Stimulated activated memory B cell treated with anti-CD40 and anti-IgM and Interleukin-4, amounts not matched to agents 10 μg/mL and 1 μg/mL and 100 μg/mL, for 72 hours (primary cell): ENCODE results near the gene ARMC10.
"Not testable (repeated sequence)": the region's sequence is repeated elsewhere in the genome, so short reads cannot be mapped to it uniquely, and the experiment has no call there.

Source experiments
- ATAC-seq: fragments of 150-1000 bp; cut with Tn5 transposase; 2 replicates; pipeline ENCODE4 v1.10.0; 2021
- H3K27ac Mint-ChIP-seq: one replicate; pipeline ENCODE4 v1.8.0; 2022; ENCODE audit warnings: mild to moderate bottlenecking, mixed read lengths
- H3K27me3 Mint-ChIP-seq: one replicate; pipeline ENCODE4 v1.8.0; 2022; ENCODE audit warnings: mixed read lengths
- H3K36me3 Mint-ChIP-seq: one replicate; pipeline ENCODE4 v1.8.0; 2022; ENCODE audit warnings: mixed read lengths
- H3K4me1 Mint-ChIP-seq: one replicate; pipeline ENCODE4 v1.8.0; 2022; ENCODE audit warnings: mixed read lengths
- H3K4me3 Mint-ChIP-seq: one replicate; pipeline ENCODE4 v1.8.0; 2022; ENCODE audit warnings: mild to moderate bottlenecking, moderate library complexity, mixed read lengths
- H3K9me3 Mint-ChIP-seq: one replicate; pipeline ENCODE4 v1.8.0; 2022; ENCODE audit warnings: mixed read lengths

ARMC10 gene

GRCh38 chr7:103068414-103069403, 6.2 kb upstream of the ARMC10 start:
- no peak for ATAC-seq
- Mint-ChIP-seq H3K27ac (no peak overlapping the region), H3K27me3 (no peaks in the 10 kb centered on the region), H3K4me1 (peaks cover 3% of the 10 kb centered on the region), H3K36me3 (no peaks in the 10 kb centered on the region), H3K9me3 (no peaks in the 10 kb centered on the region), H3K4me3 (no peak overlapping the region)

GRCh38 chr7:103071000-103071399, 3.9 kb upstream of the ARMC10 start:
- Mint-ChIP-seq H3K9me3 (no peaks in the 10 kb centered on the region), H3K36me3 (no peaks in the 10 kb centered on the region), H3K27me3 (no peaks in the 10 kb centered on the region), H3K27ac (no peak overlapping the region), H3K4me1 (peaks cover 20% of the 10 kb centered on the region), H3K4me3 (no peak overlapping the region)
- no peak for ATAC-seq

- H3K36me3 Mint-ChIP-seq: peaks cover 12% of the 10 kb centered on the region
- H3K27ac Mint-ChIP-seq: peak overlapping the region; percentile 78
- H3K27me3 Mint-ChIP-seq: no peaks in the 10 kb centered on the region
- H3K4me3 Mint-ChIP-seq: peak overlapping the region; percentile 97
- H3K9me3 Mint-ChIP-seq: peaks cover 3% of the 10 kb centered on the region
- ATAC-seq: no peak
- peaks cover 32% of the 10 kb centered on the region for H3K4me1 Mint-ChIP-seq
These were observed 886 bp upstream of the ARMC10 start for GRCh38 chr7:103073989-103074518.

GRCh38 chr7:103075337-103075918, 488 bp downstream of the ARMC10 start:
- H3K4me1 Mint-ChIP-seq: peaks cover 32% of the 10 kb centered on the region
- peaks cover 12% of the 10 kb centered on the region for H3K36me3 Mint-ChIP-seq
- no peaks in the 10 kb centered on the region for H3K27me3 Mint-ChIP-seq
- ATAC-seq: peak; percentile 84
- H3K27ac Mint-ChIP-seq: peak overlapping the region; percentile 78
- H3K9me3 Mint-ChIP-seq: peaks cover 3% of the 10 kb centered on the region
- H3K4me3 Mint-ChIP-seq: peak overlapping the region; percentile 97

- Mint-ChIP-seq H3K27me3 (no peaks in the 10 kb centered on the region), H3K4me3 (no peak overlapping the region), H3K36me3 (peaks cover 12% of the 10 kb centered on the region), H3K27ac (no peak overlapping the region), H3K4me1 (peaks cover 32% of the 10 kb centered on the region), H3K9me3 (peaks cover 3% of the 10 kb centered on the region)
- ATAC-seq: no peak
These were observed 1.8 kb downstream of the ARMC10 start for GRCh38 chr7:103076764-103077163.

GRCh38 chr7:103077318-103077717, 2.4 kb downstream of the ARMC10 start:
- peaks cover 12% of the 10 kb centered on the region for H3K36me3 Mint-ChIP-seq
- H3K27me3 Mint-ChIP-seq: no peaks in the 10 kb centered on the region
- peaks cover 32% of the 10 kb centered on the region for H3K4me1 Mint-ChIP-seq
- ATAC-seq: no peak
- no peak overlapping the region for H3K27ac Mint-ChIP-seq
- H3K9me3 Mint-ChIP-seq: peaks cover 3% of the 10 kb centered on the region
- H3K4me3 Mint-ChIP-seq: no peak overlapping the region

- H3K27me3 Mint-ChIP-seq, H3K9me3 Mint-ChIP-seq, H3K4me3 Mint-ChIP-seq, ATAC-seq: not testable (repeated sequence)
- H3K4me1 Mint-ChIP-seq: peaks cover 32% of the 10 kb centered on the region
- H3K27ac Mint-ChIP-seq: peak overlapping the region; percentile 59
- peaks cover 12% of the 10 kb centered on the region for H3K36me3 Mint-ChIP-seq
These were observed 3.3 kb downstream of the ARMC10 start for GRCh38 chr7:103078226-103078625.

- Mint-ChIP-seq H3K27ac (no peak overlapping the region), H3K36me3 (peaks cover 12% of the 10 kb centered on the region), H3K27me3 (no peaks in the 10 kb centered on the region), H3K9me3 (peaks cover 3% of the 10 kb centered on the region), H3K4me1 (peaks cover 18% of the 10 kb centered on the region), H3K4me3 (no peak overlapping the region)
- no peak for ATAC-seq
These were observed 4.9 kb downstream of the ARMC10 start for GRCh38 chr7:103079836-103080235.

- H3K4me1 Mint-ChIP-seq: peaks cover 12% of the 10 kb centered on the region
- peaks cover 12% of the 10 kb centered on the region for H3K36me3 Mint-ChIP-seq
- no peaks in the 10 kb centered on the region for H3K27me3 Mint-ChIP-seq
- no peak overlapping the region for H3K4me3 Mint-ChIP-seq
- peaks cover 3% of the 10 kb centered on the region for H3K9me3 Mint-ChIP-seq
- no peak overlapping the region for H3K27ac Mint-ChIP-seq
- ATAC-seq: no peak
These were observed 6.0 kb downstream of the ARMC10 start for GRCh38 chr7:103080923-103081322.

- Mint-ChIP-seq H3K4me1 (peaks cover 12% of the 10 kb centered on the region), H3K4me3 (no peak overlapping the region), H3K27ac (no peak overlapping the region), H3K36me3 (peaks cover 12% of the 10 kb centered on the region), H3K9me3 (peaks cover 3% of the 10 kb centered on the region), H3K27me3 (no peaks in the 10 kb centered on the region)
- ATAC-seq: no peak
These were observed 7.6 kb downstream of the ARMC10 start for GRCh38 chr7:103082497-103082896.

GRCh38 chr7:103083210-103083609, 8.3 kb downstream of the ARMC10 start:
- Mint-ChIP-seq H3K36me3 (peaks cover 6% of the 10 kb centered on the region), H3K4me1 (peaks cover 5% of the 10 kb centered on the region), H3K27ac (no peak overlapping the region), H3K4me3 (no peak overlapping the region), H3K27me3 (no peaks in the 10 kb centered on the region), H3K9me3 (peaks cover 3% of the 10 kb centered on the region)
- no peak for ATAC-seq

GRCh38 chr7:103092321-103092720, 17.4 kb downstream of the ARMC10 start:
- ATAC-seq, H3K4me1 Mint-ChIP-seq, H3K9me3 Mint-ChIP-seq, H3K4me3 Mint-ChIP-seq, H3K27me3 Mint-ChIP-seq, H3K27ac Mint-ChIP-seq: not testable (repeated sequence)
- H3K36me3 Mint-ChIP-seq: peaks cover 33% of the 10 kb centered on the region

- Mint-ChIP-seq H3K27ac (no peak overlapping the region), H3K4me3 (no peak overlapping the region), H3K36me3 (peaks cover 33% of the 10 kb centered on the region)
These were observed 18.5 kb downstream of the ARMC10 start for GRCh38 chr7:103093429-103093828.

GRCh38 chr7:103094102-103094501, 19.2 kb downstream of the ARMC10 start:
- no peaks in the 10 kb centered on the region for H3K4me1 Mint-ChIP-seq
- H3K27ac Mint-ChIP-seq: no peak overlapping the region
- no peak overlapping the region for H3K4me3 Mint-ChIP-seq
- H3K27me3 Mint-ChIP-seq: no peaks in the 10 kb centered on the region
- ATAC-seq: no peak
- peaks cover 30% of the 10 kb centered on the region for H3K36me3 Mint-ChIP-seq
- no peaks in the 10 kb centered on the region for H3K9me3 Mint-ChIP-seq

More at GRCh38 chr7:103093429-103093828, 18.5 kb downstream of the ARMC10 start:
- no peak for ATAC-seq
- Mint-ChIP-seq H3K4me1 (no peaks in the 10 kb centered on the region), H3K27me3 (no peaks in the 10 kb centered on the region), H3K9me3 (no peaks in the 10 kb centered on the region)

- H3K27ac Mint-ChIP-seq, H3K4me1 Mint-ChIP-seq, H3K4me3 Mint-ChIP-seq, H3K27me3 Mint-ChIP-seq, H3K9me3 Mint-ChIP-seq, ATAC-seq: not testable (repeated sequence)
- peaks cover 23% of the 10 kb centered on the region for H3K36me3 Mint-ChIP-seq
These were observed 20.6 kb downstream of the ARMC10 start for GRCh38 chr7:103095558-103095957.
